Thyroid gland (tissue), 4 donors: ENCODE results near the gene RPP14. TPM values are rescaled to one million over a fixed set of nuclear protein-coding genes. Genes with fewer than 3 reads are reported as not detected.

Experiments
- DNase-seq, 2 donors: peaks; one replicate each; pipeline ENCODE4 v3.0.0-alpha.2; 2019
- H3K27ac ChIP-seq, 3 donors: fragments of 200-600 bp; sonication (generic); 1 replicate in 2 of 3; 2 replicates in 1 of 3; pipeline ENCODE4 v1.5.1; 2016 to 2019; ENCODE audit warnings: mild to moderate bottlenecking in 1 of 3, moderate library complexity in 1 of 3
- H3K27me3 ChIP-seq: fragments of 200-600 bp; sonication (generic); one replicate; pipeline ENCODE4 v1.5.1; 2019
- H3K36me3 ChIP-seq, 2 donors: fragments of 200-600 bp; sonication (generic); one replicate each; pipeline ENCODE4 v1.5.1; 2016 to 2019
- H3K4me1 ChIP-seq, 2 donors: fragments of 200-600 bp; sonication (generic); one replicate each; pipeline ENCODE4 v1.5.1; 2017 to 2019
- H3K4me3 ChIP-seq, 3 donors: fragments of 200-600 bp; sonication (generic); replicated peaks in 1 of 3; 1 replicate in 2 of 3; 2 replicates in 1 of 3; pipeline ENCODE4 v1.5.1; 2016; ENCODE audit warnings: mild to moderate bottlenecking in 1 of 3
- H3K9me3 ChIP-seq: fragments of 200-600 bp; sonication (generic); one replicate; pipeline ENCODE4 v1.5.1; 2017
- CTCF ChIP-seq, 6 experiments: fragments of 200-600 bp in 3 of 6; fragments of 450-650 bp in 3 of 6; sonication (generic) in 3 of 6; IDR thresholded peaks; one replicate each; pipeline ENCODE4 v1.5.1; 2016 to 2019; ENCODE audit warnings: antibody characterized with exemption in 6 of 6, mild to moderate bottlenecking in 2 of 6, inconsistent platforms in 1 of 6, moderate library complexity in 1 of 6
- POLR2A ChIP-seq, 2 donors: fragments of 450-650 bp; IDR thresholded peaks; one replicate each; pipeline ENCODE4 v1.6.1; 2017; ENCODE audit warnings: antibody characterized with exemption in 2 of 2, mild to moderate bottlenecking in 2 of 2, moderate library complexity in 1 of 2
- WGBS, 2 donors: methylation state at CpG; one replicate each; pipeline ENCODE4 v1.1.5; 2017; 5-methylcytosine and 5-hydroxymethylcytosine counted together
- intact Hi-C: fragments of 100-400 bp; cut with DNase I; formaldehyde crosslinking; loops from one replicate; pipeline ENCODE4 v1.15.1; 2023
- total RNA-seq, 4 donors: library from RNA; depleted of rRNA; stranded (reverse); fragments of >200 nt; gene quantifications; one replicate each; pipeline ENCODE4 v1.2.3, GENCODE V29; 2016

RPP14 gene
- total RNA-seq, 4 donors from 2014 or later: 13.4 to 19.9 (median 15.7) TPM

- WGBS, 2 donors: 87 to 89% methylated on average over 8 of the region's 8 CpGs
- intact Hi-C loops: no loop called here
- peaks cover 41 to 50% of the 10 kb centered on the region in 2 donors for H3K4me1 ChIP-seq
Measured at GRCh38 chr3:58353722-58354553, 47.9 kb downstream of the RPP14 start.

GRCh38 chr3:58355179-58355578, 49.1 kb downstream of the RPP14 start:
- H3K9me3 ChIP-seq: no peaks in the 10 kb centered on the region
- H3K4me1 ChIP-seq: peaks cover 28 to 40% of the 10 kb centered on the region in 2 donors
- no peak for DNase-seq
- TF ChIP-seq CTCF (IDR thresholded peaks at IDR 0.05): no peak
- no peak for TF ChIP-seq POLR2A (IDR thresholded peaks at IDR 0.05)
- no peaks in the 10 kb centered on the region for H3K27me3 ChIP-seq
- H3K27ac ChIP-seq: peak overlapping the region in 1 of 3 donors; percentile 45
- WGBS, 2 donors: 91 to 94% methylated on average over 8 of the region's 8 CpGs
- H3K36me3 ChIP-seq: no peaks in the 10 kb centered on the region
- intact Hi-C loops: no loop called here
- H3K4me3 ChIP-seq: no peak overlapping the region

More at GRCh38 chr3:58353722-58354553, 47.9 kb downstream of the RPP14 start:
- TF ChIP-seq CTCF (IDR thresholded peaks at IDR 0.05): no peak
- no peak for TF ChIP-seq POLR2A (IDR thresholded peaks at IDR 0.05)
- Histone ChIP-seq H3K9me3 (no peaks in the 10 kb centered on the region), H3K4me3 (no peak overlapping the region), H3K27me3 (no peaks in the 10 kb centered on the region), H3K27ac (no peak overlapping the region), H3K36me3 (no peaks in the 10 kb centered on the region)
- DNase-seq: no peak

GRCh38 chr3:58356054-58356453, 50.0 kb downstream of the RPP14 start:
- H3K4me3 ChIP-seq: no peak overlapping the region
- no peaks in the 10 kb centered on the region for H3K27me3 ChIP-seq
- TF ChIP-seq CTCF (IDR thresholded peaks at IDR 0.05) (no peak), POLR2A (IDR thresholded peaks at IDR 0.05) (no peak)
- H3K9me3 ChIP-seq: no peaks in the 10 kb centered on the region
- H3K4me1 ChIP-seq: peaks cover 19 to 31% of the 10 kb centered on the region in 2 donors
- 49 to 52% methylated on average over 4 of the region's 4 CpGs for WGBS, 2 donors
- peak overlapping the region in 2 of 3 donors; percentile 10 to 45 for H3K27ac ChIP-seq
- intact Hi-C loops: no loop called here
- H3K36me3 ChIP-seq: no peaks in the 10 kb centered on the region
- peak; percentile 52 to 60 for DNase-seq

GRCh38 chr3:58357402-58357801, 51.4 kb downstream of the RPP14 start:
- DNase-seq: no peak
- no peaks in the 10 kb centered on the region for H3K27me3 ChIP-seq
- H3K4me1 ChIP-seq: peaks cover 15 to 29% of the 10 kb centered on the region in 2 donors
- TF ChIP-seq POLR2A (IDR thresholded peaks at IDR 0.05) (no peak), CTCF (IDR thresholded peaks at IDR 0.05) (no peak)
- WGBS, 2 donors: 95 to 96% methylated on average over 3 of the region's 3 CpGs
- H3K36me3 ChIP-seq: no peaks in the 10 kb centered on the region
- intact Hi-C loops: no loop called here
- H3K4me3 ChIP-seq: no peak overlapping the region
- H3K9me3 ChIP-seq: no peaks in the 10 kb centered on the region
- no peak overlapping the region for H3K27ac ChIP-seq

GRCh38 chr3:58358092-58358491, 52.0 kb downstream of the RPP14 start:
- Histone ChIP-seq H3K36me3 (no peaks in the 10 kb centered on the region), H3K9me3 (no peaks in the 10 kb centered on the region), H3K27me3 (no peaks in the 10 kb centered on the region), H3K27ac (no peak overlapping the region), H3K4me3 (no peak overlapping the region), H3K4me1 (peaks cover 15 to 29% of the 10 kb centered on the region in 2 donors)
- no peak for DNase-seq
- intact Hi-C loops: no loop called here
- WGBS, 2 donors: 95 to 96% methylated on average over 3 of the region's 3 CpGs
- no peak for TF ChIP-seq CTCF (IDR thresholded peaks at IDR 0.05)
- TF ChIP-seq POLR2A (IDR thresholded peaks at IDR 0.05): no peak
